BLaER1 treated with 17β-estradiol and CSF1 and Interleukin-3, amounts not matched to agents 10 nM and 100 nM (cell line): ENCODE results near the gene TENM4.
A peak's percentile ranks its signal among the peaks of the same experiment; 100 is the strongest.

Experiments used
- H3K27ac ChIP-seq, 11 experiments: shearing (Covaris generic); formaldehyde crosslinking; 2 replicates each; pipeline ENCODE4 v1.8.1; 2022
- H3K27me3 ChIP-seq, 11 experiments: shearing (Covaris generic); formaldehyde crosslinking; 2 replicates each; pipeline ENCODE4 v1.8.1; 2022
- H3K36me3 ChIP-seq, 11 experiments: shearing (Covaris generic); formaldehyde crosslinking; 2 replicates each; pipeline ENCODE4 v1.8.1; 2022
- H3K4me1 ChIP-seq, 10 experiments: shearing (Covaris generic); formaldehyde crosslinking; 2 replicates each; pipeline ENCODE4 v1.8.1; 2022
- H3K4me2 ChIP-seq, 11 experiments: shearing (Covaris generic); formaldehyde crosslinking; 2 replicates each; pipeline ENCODE4 v1.8.1; 2022
- H3K4me3 ChIP-seq, 10 experiments: shearing (Covaris generic); formaldehyde crosslinking; 2 replicates each; pipeline ENCODE4 v1.8.1; 2022
- H3K9ac ChIP-seq, 11 experiments: shearing (Covaris generic); formaldehyde crosslinking; 2 replicates each; pipeline ENCODE4 v1.8.1; 2022
- H3K9me3 ChIP-seq, 11 experiments: shearing (Covaris generic); formaldehyde crosslinking; replicated peaks in 1 of 11; 2 replicates each; pipeline ENCODE4 v1.8.1; 2022
- H4K20me1 ChIP-seq, 11 experiments: shearing (Covaris generic); formaldehyde crosslinking; 2 replicates each; pipeline ENCODE4 v1.8.1; 2022
- Cebpa-rat ChIP-seq, 11 experiments: shearing (Covaris generic); IDR thresholded peaks; 2 replicates each; pipeline ENCODE4 v1.8.1; 2022

The TENM4 gene

DNA sequence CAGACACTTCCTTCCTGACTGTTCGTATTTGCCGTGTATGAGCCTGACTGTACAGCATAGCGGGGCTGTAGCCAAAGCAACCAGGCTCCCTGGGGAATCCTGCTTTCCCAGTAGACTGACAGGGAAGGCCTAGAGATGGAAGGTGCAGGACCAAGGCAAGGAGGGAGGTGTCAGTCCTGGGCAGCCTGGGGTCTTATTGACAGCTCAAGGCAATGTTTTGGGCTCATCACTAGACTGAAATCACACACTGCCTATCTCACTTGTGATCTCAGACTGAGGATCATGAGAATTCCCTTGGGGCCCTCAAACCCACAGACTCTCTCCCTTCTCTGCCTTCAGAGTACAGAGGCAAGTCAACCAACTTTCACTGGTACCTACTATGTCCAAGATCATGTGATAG, 519.3 kb downstream of the TENM4 start:
- Histone ChIP-seq H3K4me2 (peak overlapping the region; percentile 35 to 84 (median 63)), H3K27me3 (no peaks in the 10 kb centered on the region), H3K9me3 (no peaks in the 10 kb centered on the region), H4K20me1 (peaks cover 0 to 10% (median 0%) of the 10 kb centered on the region in 11 experiments; a peak in 3 of 22 replicates), H3K4me1 (peaks cover 8 to 27% (median 17%) of the 10 kb centered on the region in 10 experiments; a peak in 19 of 20 replicates), H3K4me3 (no peak overlapping the region), H3K27ac (no peak overlapping the region; a peak in 1 of 22 replicates), H3K9ac (0 out of 22 replicates have a peak overlapping the region, but pooled peaks of 1 of the 11 experiments have one; percentile 4), H3K36me3 (no peaks in the 10 kb centered on the region)
- TF ChIP-seq Cebpa-rat (IDR thresholded peaks at IDR 0.05): no peak

DNA sequence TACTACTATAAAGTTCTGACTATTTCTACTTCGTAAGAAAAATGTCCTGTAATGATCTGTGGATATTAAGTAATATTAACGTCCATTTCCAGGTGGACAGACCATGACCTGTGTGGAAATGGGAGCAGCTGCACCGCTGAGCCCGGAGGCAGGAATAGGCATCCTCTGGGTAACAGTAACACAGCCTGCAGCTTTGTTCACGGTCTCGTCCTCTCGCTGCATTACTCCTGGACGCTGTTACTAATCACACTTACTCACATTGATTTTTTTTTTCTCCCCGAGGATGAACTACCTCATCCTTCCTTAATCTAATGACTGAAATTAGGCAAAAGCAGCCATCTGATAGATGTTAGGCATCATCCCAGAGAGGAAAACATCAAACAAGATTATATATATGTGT, 520.5 kb downstream of the TENM4 start:
- TF ChIP-seq Cebpa-rat (IDR thresholded peaks at IDR 0.05): no peak
- no peak overlapping the region for H3K27ac ChIP-seq
- H3K36me3 ChIP-seq: no peaks in the 10 kb centered on the region
- peaks cover 0 to 10% (median 0%) of the 10 kb centered on the region in 11 experiments; a peak in 3 of 22 replicates for H4K20me1 ChIP-seq
- no peaks in the 10 kb centered on the region for H3K27me3 ChIP-seq
- no peak overlapping the region for H3K4me2 ChIP-seq
- no peaks in the 10 kb centered on the region for H3K9me3 ChIP-seq
- H3K9ac ChIP-seq: no peak overlapping the region
- H3K4me3 ChIP-seq: no peak overlapping the region
- peaks cover 8 to 27% (median 17%) of the 10 kb centered on the region in 10 experiments; a peak in 19 of 20 replicates for H3K4me1 ChIP-seq

DNA sequence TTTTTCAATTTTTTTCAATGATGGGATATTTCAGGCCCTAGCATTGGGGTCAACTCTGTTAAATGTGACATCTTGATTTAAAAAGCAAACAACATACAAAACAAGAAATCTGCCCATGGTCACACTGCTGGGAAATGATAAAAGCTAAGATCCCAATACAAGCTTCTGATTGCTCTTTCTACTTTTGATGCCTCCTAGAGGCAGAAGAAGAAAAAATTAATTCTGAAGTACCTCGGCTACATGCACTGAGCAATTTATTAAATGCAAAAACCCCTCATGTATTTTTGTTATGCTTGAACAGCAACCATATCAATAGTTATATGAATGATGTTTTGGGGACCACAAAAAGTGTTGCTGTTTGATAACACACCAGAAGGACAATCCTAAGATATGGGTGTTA, 524.1 kb downstream of the TENM4 start:
- no peak overlapping the region for H3K4me3 ChIP-seq
- H3K36me3 ChIP-seq: no peaks in the 10 kb centered on the region
- H3K9ac ChIP-seq: no peak overlapping the region
- no peaks in the 10 kb centered on the region for H3K9me3 ChIP-seq
- H3K27ac ChIP-seq: no peak overlapping the region
- no peak for TF ChIP-seq Cebpa-rat (IDR thresholded peaks at IDR 0.05)
- H4K20me1 ChIP-seq: peaks cover 0 to 5% (median 0%) of the 10 kb centered on the region in 11 experiments; a peak in 3 of 22 replicates
- no peak overlapping the region for H3K4me2 ChIP-seq
- no peaks in the 10 kb centered on the region for H3K27me3 ChIP-seq
- H3K4me1 ChIP-seq: peaks cover 10 to 33% (median 11%) of the 10 kb centered on the region in 10 experiments

DNA sequence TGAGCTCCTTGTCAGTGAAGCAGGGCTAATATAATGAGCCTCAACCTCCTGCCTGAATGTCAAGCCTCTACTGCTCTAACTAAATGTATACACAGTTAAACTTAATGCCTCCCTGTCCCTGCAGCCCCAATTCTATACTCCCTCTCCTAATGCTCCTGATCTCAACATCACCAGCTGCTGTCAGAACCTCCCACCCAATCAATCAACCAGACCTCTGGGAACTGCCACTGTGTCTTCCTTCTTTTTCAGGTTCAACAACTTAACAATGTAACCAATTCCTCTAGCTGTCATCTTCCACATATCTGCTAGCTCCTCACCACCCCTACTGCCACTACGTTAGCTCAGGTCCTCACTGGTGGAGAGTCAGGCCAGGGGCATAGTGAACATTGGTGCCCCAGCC, 526.3 kb downstream of the TENM4 start:
- Histone ChIP-seq H3K4me3 (no peak overlapping the region), H3K4me1 (peaks cover 0 to 25% (median 0%) of the 10 kb centered on the region in 10 experiments; a peak in 6 of 20 replicates), H3K9ac (no peak overlapping the region), H4K20me1 (no peaks in the 10 kb centered on the region), H3K27me3 (no peaks in the 10 kb centered on the region), H3K36me3 (no peaks in the 10 kb centered on the region), H3K9me3 (no peaks in the 10 kb centered on the region), H3K27ac (no peak overlapping the region), H3K4me2 (peak overlapping the region in 2 of 11 experiments; percentile 63 to 67; a peak in 4 of 22 replicates)
- TF ChIP-seq Cebpa-rat (IDR thresholded peaks at IDR 0.05): no peak

- no peaks in the 10 kb centered on the region for H3K36me3 ChIP-seq
- H3K9me3 ChIP-seq: no peaks in the 10 kb centered on the region
- H3K27ac ChIP-seq: no peak overlapping the region
- no peaks in the 10 kb centered on the region for H3K27me3 ChIP-seq
- peaks cover 0 to 25% (median 0%) of the 10 kb centered on the region in 10 experiments; a peak in 6 of 20 replicates for H3K4me1 ChIP-seq
- 0 out of 22 replicates have a peak overlapping the region, but pooled peaks of 1 of the 11 experiments have one; percentile 3 for H3K4me2 ChIP-seq
- no peak overlapping the region for H3K9ac ChIP-seq
- no peak for TF ChIP-seq Cebpa-rat (IDR thresholded peaks at IDR 0.05)
- H4K20me1 ChIP-seq: no peaks in the 10 kb centered on the region
- no peak overlapping the region for H3K4me3 ChIP-seq
These were observed 528.1 kb downstream of the TENM4 start for GRCh38 chr11:78912778-78913177.

GRCh38 chr11:78910322-78910721, 530.5 kb downstream of the TENM4 start:
- no peak overlapping the region for H3K4me3 ChIP-seq
- no peak for TF ChIP-seq Cebpa-rat (IDR thresholded peaks at IDR 0.05)
- H3K27ac ChIP-seq: no peak overlapping the region
- no peaks in the 10 kb centered on the region for H3K36me3 ChIP-seq
- no peaks in the 10 kb centered on the region for H4K20me1 ChIP-seq
- no peak overlapping the region for H3K4me2 ChIP-seq
- H3K9me3 ChIP-seq: no peaks in the 10 kb centered on the region
- H3K9ac ChIP-seq: no peak overlapping the region
- H3K27me3 ChIP-seq: no peaks in the 10 kb centered on the region
- H3K4me1 ChIP-seq: peaks cover 0 to 34% (median 0%) of the 10 kb centered on the region in 10 experiments; a peak in 6 of 20 replicates

- Histone ChIP-seq H3K9me3 (no peaks in the 10 kb centered on the region), H3K9ac (no peak overlapping the region), H4K20me1 (no peaks in the 10 kb centered on the region), H3K4me2 (no peak overlapping the region), H3K27me3 (no peaks in the 10 kb centered on the region), H3K36me3 (no peaks in the 10 kb centered on the region), H3K4me1 (peaks cover 0 to 28% (median 0%) of the 10 kb centered on the region in 10 experiments; a peak in 6 of 20 replicates), H3K27ac (no peak overlapping the region), H3K4me3 (no peak overlapping the region)
- TF ChIP-seq Cebpa-rat (IDR thresholded peaks at IDR 0.05): no peak
These were observed 531.4 kb downstream of the TENM4 start for GRCh38 chr11:78909386-78909785.

DNA sequence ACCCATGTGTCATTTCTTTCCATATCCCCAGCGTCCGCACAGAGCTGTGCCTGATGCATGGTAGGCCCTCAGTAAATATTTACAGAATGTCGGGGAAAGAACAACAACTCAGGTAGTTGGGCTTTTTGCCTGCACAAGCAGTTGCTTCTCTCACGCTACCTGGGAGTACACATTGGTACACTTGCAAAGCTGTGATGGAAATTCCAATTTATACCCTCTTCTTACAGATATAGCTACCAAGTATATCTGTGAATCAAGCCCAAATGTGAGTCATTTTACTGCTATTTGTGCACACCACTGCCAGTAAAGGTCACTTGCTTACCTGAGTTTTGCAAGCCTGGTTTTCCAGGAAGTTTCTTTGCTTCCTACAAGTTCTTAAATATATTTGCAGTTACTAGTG, 533.2 kb downstream of the TENM4 start:
- no peak overlapping the region for H3K4me2 ChIP-seq
- no peaks in the 10 kb centered on the region for H3K27me3 ChIP-seq
- H3K9ac ChIP-seq: no peak overlapping the region
- H3K4me3 ChIP-seq: no peak overlapping the region
- no peak overlapping the region for H3K27ac ChIP-seq
- no peaks in the 10 kb centered on the region for H3K9me3 ChIP-seq
- peaks cover 0 to 5% (median 0%) of the 10 kb centered on the region in 11 experiments; a peak in 4 of 22 replicates for H3K36me3 ChIP-seq
- H3K4me1 ChIP-seq: peaks cover 0 to 10% (median 0%) of the 10 kb centered on the region in 10 experiments; a peak in 5 of 20 replicates
- no peak for TF ChIP-seq Cebpa-rat (IDR thresholded peaks at IDR 0.05)
- H4K20me1 ChIP-seq: no peaks in the 10 kb centered on the region

GRCh38 chr11:78906566-78906965, 534.3 kb downstream of the TENM4 start:
- Histone ChIP-seq H3K36me3 (peaks cover 0 to 7% (median 0%) of the 10 kb centered on the region in 11 experiments; a peak in 4 of 22 replicates), H3K9ac (no peak overlapping the region), H3K9me3 (no peaks in the 10 kb centered on the region), H3K4me2 (peak overlapping the region in 2 of 11 experiments; percentile 18 to 35; a peak in 3 of 22 replicates), H3K27ac (no peak overlapping the region), H4K20me1 (no peaks in the 10 kb centered on the region), H3K27me3 (no peaks in the 10 kb centered on the region), H3K4me1 (peaks cover 0 to 10% (median 0%) of the 10 kb centered on the region in 10 experiments; a peak in 5 of 20 replicates), H3K4me3 (no peak overlapping the region)
- no peak for TF ChIP-seq Cebpa-rat (IDR thresholded peaks at IDR 0.05)

- H4K20me1 ChIP-seq: no peaks in the 10 kb centered on the region
- no peak for TF ChIP-seq Cebpa-rat (IDR thresholded peaks at IDR 0.05)
- H3K9ac ChIP-seq: no peak overlapping the region
- H3K27me3 ChIP-seq: no peaks in the 10 kb centered on the region
- no peaks in the 10 kb centered on the region for H3K9me3 ChIP-seq
- no peak overlapping the region for H3K4me3 ChIP-seq
- H3K4me1 ChIP-seq: peaks cover 0 to 10% (median 0%) of the 10 kb centered on the region in 10 experiments; a peak in 5 of 20 replicates
- no peak overlapping the region for H3K27ac ChIP-seq
- H3K36me3 ChIP-seq: peaks cover 0 to 7% (median 0%) of the 10 kb centered on the region in 11 experiments; a peak in 4 of 22 replicates
- H3K4me2 ChIP-seq: peak overlapping the region in 1 of 11 experiments; percentile 35; a peak in 1 of 22 replicates
These were observed 535.1 kb downstream of the TENM4 start for GRCh38 chr11:78905756-78906155.
